ENCODE results near the gene CLASP1. TPM values are rescaled to one million over a fixed set of nuclear protein-coding genes. Genes with fewer than 3 reads are reported as not detected.

Gene CLASP1
- total RNA-seq, 1 experiment from 2014 or later = 45.9 TPM

GRCh38 chr2:121633463-121633862 lies 15.8 kb downstream of the CLASP1 start:
- Histone ChIP-seq H3K79me2 (ENCODE audit: insufficient read depth, low read length) (peaks cover 4% of the 10 kb centered on the region; the same call in 1 of the 2 replicates), H2BK15ac (ENCODE audit: low read depth, low read length) (no peak overlapping the region), H4K5ac (ENCODE audit: insufficient read length, low read depth, low read length) (no peak overlapping the region), H3K9ac (ENCODE audit: extremely low read depth, insufficient read length, low read length) (no peak overlapping the region), H3K23me2 (ENCODE audit: insufficient read length, low read depth, low read length, poor library complexity, severe bottlenecking) (no peaks in the 10 kb centered on the region), H4K20me1 (ENCODE audit: control insufficient read depth, insufficient read depth, insufficient read length) (no peaks in the 10 kb centered on the region), H2AK5ac (ENCODE audit: insufficient read length, low read length) (no peak overlapping the region), H3K27ac (ENCODE audit: insufficient read length, low read depth, low read length) (no peak overlapping the region), H3K18ac (ENCODE audit: insufficient read length, low read depth, low read length) (no peak overlapping the region), H3K27me3 (ENCODE audit: insufficient read depth, low read length) (no peaks in the 10 kb centered on the region), H2AFZ (ENCODE audit: low read length) (no peak overlapping the region), H3K56ac (ENCODE audit: insufficient read length, low read depth, low read length) (no peak overlapping the region), H3T11ph (ENCODE audit: low read length) (no peak overlapping the region), H4K91ac (ENCODE audit: insufficient read length, low read depth, low read length) (no peak overlapping the region), H4K8ac (replicated peaks; ENCODE audit: insufficient read length, low read depth, low read length) (no peak overlapping the region), H3K4me2 (ENCODE audit: insufficient read depth, insufficient read length, low read length) (no peak overlapping the region), H3K23ac (ENCODE audit: insufficient read length, low read depth, low read length) (no peak overlapping the region), H3K4ac (ENCODE audit: low read depth, low read length) (no peak overlapping the region), H3K4me1 (ENCODE audit: insufficient read depth, low read length) (no peaks in the 10 kb centered on the region), H3K14ac (ENCODE audit: insufficient read depth, low read length) (no peak overlapping the region), H2BK12ac (ENCODE audit: insufficient read length, low read depth, low read length) (no peak overlapping the region), H2BK120ac (ENCODE audit: low read depth, low read length, poor library complexity, severe bottlenecking) (no peak overlapping the region), H3K79me1 (ENCODE audit: insufficient read depth, low read depth, low read length, poor library complexity, severe bottlenecking) (peaks cover 3% of the 10 kb centered on the region), H2BK5ac (ENCODE audit: insufficient read length, low read length) (no peak overlapping the region), H3K9me3 (ENCODE audit: control insufficient read depth, low read depth, low read length) (no peaks in the 10 kb centered on the region), H2BK20ac (ENCODE audit: low read depth, low read length, poor library complexity, severe bottlenecking) (no peak overlapping the region)
- Mint-ChIP-seq H3K27ac (peak overlapping the region in 2 of 3 experiments; percentile 3 to 17; a peak in 2 of 7 replicates), H3K4me1 (no peaks in the 10 kb centered on the region), H3K4me3 (no peak overlapping the region), H3K27me3 (ENCODE audit: low read depth) (no peaks in the 10 kb centered on the region), H3K9me3 (peaks cover 12 to 16% of the 10 kb centered on the region in 2 experiments), H3K36me3 (ENCODE audit: insufficient read depth in 1 of 3, low read depth in 3 of 3) (peaks cover 16 to 19% (median 18%) of the 10 kb centered on the region in 3 experiments)
- WGBS (ENCODE audit: extremely low coverage, insufficient read length, low lambda C conversion rate) = no CpG with 5 or more reads among the region's 4 CpGs
- no peak for TF ChIP-seq CTCF (conservative IDR thresholded peaks at IDR 0.05)
- no peak for DNase-seq

Measured in H9 (cell line).